A673 (cell line): ENCODE results near the gene CLDN3.

Source experiments
- CTCF ChIP-seq: fragments of 300-800, 200-600 bp; sonication (generic); conservative IDR thresholded peaks from 2 replicates; pipeline ENCODE4 v1.5.1; 2017; ENCODE audit warnings: low read depth, mild to moderate bottlenecking, antibody characterized with exemption, low read length, moderate library complexity, mixed read lengths
- EZH2 ChIP-seq: fragments of 200-600 bp; sonication (generic); IDR thresholded peaks from 2 replicates; pipeline ENCODE4 v1.6.1; 2017; ENCODE audit warnings: borderline replicate concordance, low read depth, mild to moderate bottlenecking, mixed read lengths, antibody characterized with exemption, low read length; ENCODE audit not compliant: poor library complexity, severe bottlenecking

- TF ChIP-seq CTCF (no peak), EZH2 (no peak)
Measured at GRCh38 chr7:73773700-73774517, 3.8 kb upstream of the CLDN3 start.
